HL-60 (cell line): Measurements from ENCODE around the gene EIF3A.

ENCODE experiments used
- GABPA ChIP-seq: IDR thresholded peaks from 2 replicates; pipeline ENCODE4 v1.6.1; 2012; ENCODE audit warnings: low read depth
- POLR2AphosphoS5 ChIP-seq: IDR thresholded peaks from 2 replicates; pipeline ENCODE4 v1.6.1; 2012; ENCODE audit warnings: low read depth
- TF ChIP-seq, protein P1 (sequence below): IDR thresholded peaks from one replicate; pipeline ENCODE4 v1.5.1; 2011; ENCODE audit warnings: low read length, control low read depth, inconsistent platforms; ENCODE audit not compliant: insufficient read depth
- TF ChIP-seq, protein P2 (sequence below): IDR thresholded peaks from 2 replicates; pipeline ENCODE4 v1.6.1; 2012; ENCODE audit warnings: low read depth; ENCODE audit not compliant: insufficient replicate concordance

DNA sequence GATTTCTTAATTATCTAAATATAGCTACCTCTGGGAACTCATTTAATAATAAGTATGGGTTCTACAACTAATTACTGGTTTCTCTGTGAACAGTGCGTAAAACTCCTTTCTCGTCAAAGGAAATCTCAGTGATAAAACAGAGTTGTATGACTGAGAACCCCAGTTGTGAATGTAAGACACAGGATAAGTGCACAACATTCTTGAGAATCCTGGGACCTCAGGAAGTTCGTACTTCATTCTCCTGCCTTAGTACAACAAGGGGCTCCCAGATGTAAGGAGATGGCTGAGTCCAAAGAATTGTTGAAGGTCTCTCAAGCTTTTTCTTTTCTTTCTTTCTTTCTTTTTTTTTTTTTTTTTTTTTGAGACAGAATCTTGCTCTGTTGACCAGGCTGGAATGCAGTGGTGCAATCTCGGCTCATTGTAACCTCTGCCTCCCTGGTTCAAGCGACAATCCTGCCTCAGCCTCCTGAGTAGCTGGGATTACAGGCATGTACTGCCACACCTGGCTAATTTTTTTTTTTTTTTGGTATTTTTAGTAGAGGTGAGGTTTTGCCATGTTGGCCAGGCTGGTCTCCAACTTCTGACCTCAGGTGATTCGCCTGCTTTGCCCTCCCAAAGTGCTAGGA, 35.8 kb upstream of the EIF3A start:
- TF ChIP-seq, protein P1, sequence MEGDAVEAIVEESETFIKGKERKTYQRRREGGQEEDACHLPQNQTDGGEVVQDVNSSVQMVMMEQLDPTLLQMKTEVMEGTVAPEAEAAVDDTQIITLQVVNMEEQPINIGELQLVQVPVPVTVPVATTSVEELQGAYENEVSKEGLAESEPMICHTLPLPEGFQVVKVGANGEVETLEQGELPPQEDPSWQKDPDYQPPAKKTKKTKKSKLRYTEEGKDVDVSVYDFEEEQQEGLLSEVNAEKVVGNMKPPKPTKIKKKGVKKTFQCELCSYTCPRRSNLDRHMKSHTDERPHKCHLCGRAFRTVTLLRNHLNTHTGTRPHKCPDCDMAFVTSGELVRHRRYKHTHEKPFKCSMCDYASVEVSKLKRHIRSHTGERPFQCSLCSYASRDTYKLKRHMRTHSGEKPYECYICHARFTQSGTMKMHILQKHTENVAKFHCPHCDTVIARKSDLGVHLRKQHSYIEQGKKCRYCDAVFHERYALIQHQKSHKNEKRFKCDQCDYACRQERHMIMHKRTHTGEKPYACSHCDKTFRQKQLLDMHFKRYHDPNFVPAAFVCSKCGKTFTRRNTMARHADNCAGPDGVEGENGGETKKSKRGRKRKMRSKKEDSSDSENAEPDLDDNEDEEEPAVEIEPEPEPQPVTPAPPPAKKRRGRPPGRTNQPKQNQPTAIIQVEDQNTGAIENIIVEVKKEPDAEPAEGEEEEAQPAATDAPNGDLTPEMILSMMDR: no peak
- no peak for TF ChIP-seq GABPA
- no peak for TF ChIP-seq POLR2AphosphoS5
- TF ChIP-seq, protein P2, sequence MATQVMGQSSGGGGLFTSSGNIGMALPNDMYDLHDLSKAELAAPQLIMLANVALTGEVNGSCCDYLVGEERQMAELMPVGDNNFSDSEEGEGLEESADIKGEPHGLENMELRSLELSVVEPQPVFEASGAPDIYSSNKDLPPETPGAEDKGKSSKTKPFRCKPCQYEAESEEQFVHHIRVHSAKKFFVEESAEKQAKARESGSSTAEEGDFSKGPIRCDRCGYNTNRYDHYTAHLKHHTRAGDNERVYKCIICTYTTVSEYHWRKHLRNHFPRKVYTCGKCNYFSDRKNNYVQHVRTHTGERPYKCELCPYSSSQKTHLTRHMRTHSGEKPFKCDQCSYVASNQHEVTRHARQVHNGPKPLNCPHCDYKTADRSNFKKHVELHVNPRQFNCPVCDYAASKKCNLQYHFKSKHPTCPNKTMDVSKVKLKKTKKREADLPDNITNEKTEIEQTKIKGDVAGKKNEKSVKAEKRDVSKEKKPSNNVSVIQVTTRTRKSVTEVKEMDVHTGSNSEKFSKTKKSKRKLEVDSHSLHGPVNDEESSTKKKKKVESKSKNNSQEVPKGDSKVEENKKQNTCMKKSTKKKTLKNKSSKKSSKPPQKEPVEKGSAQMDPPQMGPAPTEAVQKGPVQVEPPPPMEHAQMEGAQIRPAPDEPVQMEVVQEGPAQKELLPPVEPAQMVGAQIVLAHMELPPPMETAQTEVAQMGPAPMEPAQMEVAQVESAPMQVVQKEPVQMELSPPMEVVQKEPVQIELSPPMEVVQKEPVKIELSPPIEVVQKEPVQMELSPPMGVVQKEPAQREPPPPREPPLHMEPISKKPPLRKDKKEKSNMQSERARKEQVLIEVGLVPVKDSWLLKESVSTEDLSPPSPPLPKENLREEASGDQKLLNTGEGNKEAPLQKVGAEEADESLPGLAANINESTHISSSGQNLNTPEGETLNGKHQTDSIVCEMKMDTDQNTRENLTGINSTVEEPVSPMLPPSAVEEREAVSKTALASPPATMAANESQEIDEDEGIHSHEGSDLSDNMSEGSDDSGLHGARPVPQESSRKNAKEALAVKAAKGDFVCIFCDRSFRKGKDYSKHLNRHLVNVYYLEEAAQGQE: no peak
